GDM1 (cell line): Measurements from ENCODE around the gene DCAF12.

Source experiments
- DNase-seq: peaks from one replicate; lab custom pipeline; 2025; lab: John Stamatoyannopoulos, UW

The DCAF12 gene

GRCh38 chr9:34125681-34126206, 754 bp downstream of the DCAF12 start:
- DNase-seq = no peak

- no peak for DNase-seq
Measured at GRCh38 chr9:34124926-34125325, 1.6 kb downstream of the DCAF12 start.

- peak; percentile 75 for DNase-seq
Measured at GRCh38 chr9:34124099-34124498, 2.4 kb downstream of the DCAF12 start.

GRCh38 chr9:34123682-34124081, 2.8 kb downstream of the DCAF12 start:
- DNase-seq = peak; percentile 91

GRCh38 chr9:34121996-34122395, 4.5 kb downstream of the DCAF12 start:
- no peak for DNase-seq

GRCh38 chr9:34119713-34120112, 6.8 kb downstream of the DCAF12 start:
- DNase-seq = no peak

GRCh38 chr9:34114436-34114835, 12.1 kb downstream of the DCAF12 start:
- DNase-seq = no peak

GRCh38 chr9:34106110-34106509, 20.4 kb downstream of the DCAF12 start:
- no peak for DNase-seq

- DNase-seq = no peak
Measured at GRCh38 chr9:34102796-34103195, 23.7 kb downstream of the DCAF12 start.

- DNase-seq = no peak
Measured at GRCh38 chr9:34098307-34098706, 28.2 kb downstream of the DCAF12 start.

- DNase-seq = no peak
Measured at GRCh38 chr9:34097865-34098264, 28.6 kb downstream of the DCAF12 start.

GRCh38 chr9:34096751-34097150, 29.7 kb downstream of the DCAF12 start:
- no peak for DNase-seq

- no peak for DNase-seq
Measured at GRCh38 chr9:34093578-34093977, 32.9 kb downstream of the DCAF12 start.

GRCh38 chr9:34089311-34089710, 37.2 kb downstream of the DCAF12 start:
- no peak for DNase-seq

- DNase-seq = no peak
Measured at GRCh38 chr9:34087370-34087769, 39.1 kb downstream of the DCAF12 start.

- DNase-seq = no peak
Measured at GRCh38 chr9:34086864-34087263, 39.6 kb downstream of the DCAF12 start.

- no peak for DNase-seq
Measured at GRCh38 chr9:34085581-34086500, 40.7 kb downstream of the DCAF12 start.

- no peak for DNase-seq
Measured at GRCh38 chr9:34084562-34084961, 41.9 kb downstream of the DCAF12 start.

- no peak for DNase-seq
Measured at GRCh38 chr9:34079181-34079580, 47.3 kb downstream of the DCAF12 start.

GRCh38 chr9:34072868-34073590, 53.5 kb downstream of the DCAF12 start:
- no peak for DNase-seq

GRCh38 chr9:34072410-34072809, 54.1 kb downstream of the DCAF12 start:
- no peak for DNase-seq

GRCh38 chr9:34070606-34071324, 55.7 kb downstream of the DCAF12 start:
- no peak for DNase-seq
